B cell (primary cell): ENCODE results near the gene MAP2K6. TPM values are rescaled to one million over a fixed set of nuclear protein-coding genes. Genes with fewer than 3 reads are reported as not detected.
"Not testable (repeated sequence)": the region's sequence is repeated elsewhere in the genome, so short reads cannot be mapped to it uniquely, and the experiment has no call there.

Experiments
- ATAC-seq: fragments of 200-7000 bp; cut with Tn5 transposase; one replicate; pipeline ENCODE4 v1.10.0; 2021; ENCODE audit warnings: low read depth, mild to moderate bottlenecking, moderate number of reproducible peaks, moderate library complexity
- CTCF ChIA-PET: fragments of 350-600 bp; sonication (Branson Sonifier 250); formaldehyde crosslinking; loops from one replicate; lab custom pipeline; 2021; ENCODE audit warnings: antibody characterized with exemption, inconsistent platforms; lab: Charles Lee
- POLR2A ChIA-PET: fragments of 350-600 bp; sonication (Branson Sonifier 250); formaldehyde crosslinking; loops from one replicate; lab custom pipeline; 2021; ENCODE audit warnings: antibody characterized with exemption; lab: Charles Lee
- DNase-seq: peaks from one replicate; pipeline ENCODE4 v3.0.0; 2013
- H2AFZ ChIP-seq: 2 replicates; pipeline ENCODE4 v1.6.1; 2012; ENCODE audit warnings: mild to moderate bottlenecking, low read depth, low read length; ENCODE audit not compliant: insufficient read depth, poor library complexity, severe bottlenecking
- H3K27ac ChIP-seq, 2 donors: 1 replicate in 1 of 2; 2 replicates in 1 of 2; pipeline ENCODE4 v1.5.1; 2012 to 2013; ENCODE audit warnings: low read length in 2 of 2, mild to moderate bottlenecking in 2 of 2, moderate library complexity in 1 of 2
- H3K27me3 ChIP-seq, 4 experiments: fragments of 200-600 bp in 1 of 4; sonication (generic) in 1 of 4; replicated peaks in 1 of 4; 1 replicate in 2 of 4; 2 replicates in 2 of 4; pipeline versions ENCODE4 v1.6.1 to v1.7.0; 2013 to 2016; ENCODE audit warnings: low read length in 3 of 4, mild to moderate bottlenecking in 2 of 4, mixed read lengths in 1 of 4, moderate library complexity in 1 of 4; ENCODE audit not compliant: insufficient read depth in 4 of 4, control insufficient read depth in 3 of 4; ENCODE audit errors: control extremely low read depth in 1 of 4
- H3K36me3 ChIP-seq, 2 experiments: replicated peaks in 1 of 2; 1 replicate in 1 of 2; 2 replicates in 1 of 2; pipeline versions ENCODE4 v1.6.1 to v1.7.1; 2013; ENCODE audit warnings: low read length in 1 of 2; ENCODE audit not compliant: insufficient read depth in 2 of 2, control insufficient read depth in 1 of 2; ENCODE audit errors: control extremely low read depth in 1 of 2, extremely low read depth in 1 of 2
- H3K4me1 ChIP-seq, 2 donors: fragments of 200-600 bp in 1 of 2; sonication (generic) in 1 of 2; 1 replicate in 1 of 2; 2 replicates in 1 of 2; pipeline versions ENCODE4 v1.5.1 to v1.6.1; 2013 to 2017; ENCODE audit warnings: low read length in 2 of 2; ENCODE audit not compliant: control insufficient read depth in 2 of 2, insufficient read depth in 2 of 2
- H3K4me2 ChIP-seq: replicated peaks from 2 replicates; pipeline ENCODE3; 2012; ENCODE audit warnings: mild to moderate bottlenecking, low read depth, low read length; ENCODE audit not compliant: poor library complexity, severe bottlenecking
- H3K4me3 ChIP-seq, 5 experiments: fragments of 200-600 bp in 1 of 5; sonication (generic) in 1 of 5; 1 replicate in 3 of 5; 2 replicates in 2 of 5; pipeline versions ENCODE4 v1.5.1 to v1.7.0; 2011 to 2016; ENCODE audit warnings: low read length in 4 of 5, mild to moderate bottlenecking in 4 of 5, low read depth in 2 of 5, control low read depth in 1 of 5, moderate library complexity in 1 of 5; ENCODE audit not compliant: insufficient read depth in 1 of 5; ENCODE audit errors: control extremely low read depth in 1 of 5, extremely low read depth in 1 of 5
- H3K79me2 ChIP-seq: fragments of 200-600 bp; sonication (generic); one replicate; pipeline ENCODE4 v1.6.0; 2016; ENCODE audit warnings: low read length; ENCODE audit not compliant: control insufficient read depth, insufficient read depth
- H3K9ac ChIP-seq: fragments of 200-600 bp; sonication (generic); 2 replicates; pipeline ENCODE4 v1.6.1; 2017; ENCODE audit warnings: mild to moderate bottlenecking, low read length, moderate library complexity
- H3K9me3 ChIP-seq, 3 donors: one replicate each; pipeline versions ENCODE4 v1.6.1 to v1.7.1; 2013; ENCODE audit warnings: low read length in 2 of 3; ENCODE audit not compliant: control insufficient read depth in 2 of 3, insufficient read depth in 1 of 3; ENCODE audit errors: control extremely low read depth in 1 of 3
- H4K20me1 ChIP-seq: 2 replicates; pipeline ENCODE4 v1.6.0; 2012; ENCODE audit warnings: mild to moderate bottlenecking, low read length; ENCODE audit not compliant: insufficient read depth, control insufficient read depth, poor library complexity, severe bottlenecking
- H3K27ac Mint-ChIP-seq: one replicate; pipeline ENCODE4 v1.8.0; 2021; ENCODE audit warnings: mixed read lengths
- H3K27me3 Mint-ChIP-seq: one replicate; pipeline ENCODE4 v1.8.0; 2021; ENCODE audit warnings: mixed read lengths
- H3K4me1 Mint-ChIP-seq: one replicate; pipeline ENCODE4 v1.8.0; 2021; ENCODE audit warnings: mixed read lengths
- H3K4me3 Mint-ChIP-seq: one replicate; pipeline ENCODE4 v1.8.0; 2021; ENCODE audit warnings: mixed read lengths
- H3K9me3 Mint-ChIP-seq: one replicate; pipeline ENCODE4 v1.8.0; 2022; ENCODE audit warnings: mixed read lengths; ENCODE audit not compliant: insufficient read depth
- EZH2 ChIP-seq: IDR thresholded peaks from 2 replicates; pipeline ENCODE4 v1.6.1; 2012; ENCODE audit warnings: borderline replicate concordance, low read depth, mild to moderate bottlenecking, moderate library complexity, low read length; ENCODE audit not compliant: insufficient read depth, poor library complexity, severe bottlenecking
- WGBS: methylation state at CpG from one replicate; pipeline ENCODE4 v1.1.5; 2013; ENCODE audit warnings: missing lambda C conversion rate; ENCODE audit not compliant: insufficient coverage; 5-methylcytosine and 5-hydroxymethylcytosine counted together
- intact Hi-C: fragments of 100-400 bp; cut with micrococcal nuclease; formaldehyde crosslinking; loops from one replicate; pipeline ENCODE4 v1.10.0; 2022
- polyA plus RNA-seq: library from polyadenylated mRNA; depleted of rRNA; stranded (reverse); fragments of >200 nt; gene quantifications from 2 replicates; pipeline ENCODE4 v1.2.3, GENCODE V29; 2012
- total RNA-seq, 2 donors: library from RNA; stranded (reverse); fragments of 120-200 nt in 1 of 2; gene quantifications; 1 replicate in 1 of 2; 2 replicates in 1 of 2; pipeline versions ENCODE4 v1.2.3 to v1.2.4, GENCODE V29; 2013 to 2022
- TF ChIP-seq, protein P1 (sequence below): fragments of 200-600 bp; IDR thresholded peaks from one replicate; pipeline ENCODE4 v1.8.0; 2022; ENCODE audit warnings: antibody characterized with exemption, mild to moderate bottlenecking

MAP2K6 gene
- total and polyA plus RNA-seq, 2 donors (not counting 1 experiment from before 2014, with no cell fraction given), result 2.4 to 7.7 TPM

DNA sequence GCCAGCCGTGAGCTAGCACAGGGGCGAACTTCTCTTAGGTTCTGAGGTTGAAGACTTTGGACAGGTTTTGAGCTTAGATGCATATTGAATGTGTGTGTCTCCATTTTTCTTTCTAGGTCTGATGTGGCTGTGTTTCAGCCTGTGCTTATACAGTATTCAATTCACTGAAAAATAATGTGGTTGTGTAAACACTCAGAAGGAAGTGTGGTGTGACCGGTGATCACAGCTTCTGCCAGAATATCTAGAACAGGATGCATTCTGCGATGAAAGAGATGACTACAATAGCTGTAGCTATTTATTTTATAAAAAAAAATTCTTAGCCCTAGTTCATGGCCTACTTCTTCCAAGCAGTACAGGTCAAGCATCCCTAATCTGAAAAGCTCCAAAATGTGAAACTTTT, 64.4 kb downstream of the MAP2K6 start:
- intact Hi-C loops, result no loop called here
- Mint-ChIP-seq H3K9me3 (no peaks in the 10 kb centered on the region), H3K4me3 (no peak overlapping the region), H3K27me3 (no peaks in the 10 kb centered on the region), H3K27ac (no peak overlapping the region), H3K4me1 (peaks cover 4% of the 10 kb centered on the region)
- no peak overlapping the region for H3K4me2 ChIP-seq
- no peaks in the 10 kb centered on the region for H3K27me3 ChIP-seq
- H3K36me3 ChIP-seq, result no peaks in the 10 kb centered on the region
- H3K9me3 ChIP-seq, result no peaks in the 10 kb centered on the region
- no peak overlapping the region for H2AFZ ChIP-seq
- POLR2A ChIA-PET, result no interaction called here
- H4K20me1 ChIP-seq, result no peaks in the 10 kb centered on the region
- H3K4me1 ChIP-seq, result no peaks in the 10 kb centered on the region
- H3K79me2 ChIP-seq, result no peaks in the 10 kb centered on the region
- ATAC-seq (no peak), DNase-seq (no peak)
- no peak overlapping the region for H3K27ac ChIP-seq
- CTCF ChIA-PET, result no interaction called here
- H3K9ac ChIP-seq, result no peak overlapping the region
- TF ChIP-seq, protein P1, sequence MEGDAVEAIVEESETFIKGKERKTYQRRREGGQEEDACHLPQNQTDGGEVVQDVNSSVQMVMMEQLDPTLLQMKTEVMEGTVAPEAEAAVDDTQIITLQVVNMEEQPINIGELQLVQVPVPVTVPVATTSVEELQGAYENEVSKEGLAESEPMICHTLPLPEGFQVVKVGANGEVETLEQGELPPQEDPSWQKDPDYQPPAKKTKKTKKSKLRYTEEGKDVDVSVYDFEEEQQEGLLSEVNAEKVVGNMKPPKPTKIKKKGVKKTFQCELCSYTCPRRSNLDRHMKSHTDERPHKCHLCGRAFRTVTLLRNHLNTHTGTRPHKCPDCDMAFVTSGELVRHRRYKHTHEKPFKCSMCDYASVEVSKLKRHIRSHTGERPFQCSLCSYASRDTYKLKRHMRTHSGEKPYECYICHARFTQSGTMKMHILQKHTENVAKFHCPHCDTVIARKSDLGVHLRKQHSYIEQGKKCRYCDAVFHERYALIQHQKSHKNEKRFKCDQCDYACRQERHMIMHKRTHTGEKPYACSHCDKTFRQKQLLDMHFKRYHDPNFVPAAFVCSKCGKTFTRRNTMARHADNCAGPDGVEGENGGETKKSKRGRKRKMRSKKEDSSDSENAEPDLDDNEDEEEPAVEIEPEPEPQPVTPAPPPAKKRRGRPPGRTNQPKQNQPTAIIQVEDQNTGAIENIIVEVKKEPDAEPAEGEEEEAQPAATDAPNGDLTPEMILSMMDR, result no peak
- TF ChIP-seq EZH2, result no peak
- H3K4me3 ChIP-seq, result no peak overlapping the region
- WGBS, result 100% methylated on average over 2 of the region's 4 CpGs

DNA sequence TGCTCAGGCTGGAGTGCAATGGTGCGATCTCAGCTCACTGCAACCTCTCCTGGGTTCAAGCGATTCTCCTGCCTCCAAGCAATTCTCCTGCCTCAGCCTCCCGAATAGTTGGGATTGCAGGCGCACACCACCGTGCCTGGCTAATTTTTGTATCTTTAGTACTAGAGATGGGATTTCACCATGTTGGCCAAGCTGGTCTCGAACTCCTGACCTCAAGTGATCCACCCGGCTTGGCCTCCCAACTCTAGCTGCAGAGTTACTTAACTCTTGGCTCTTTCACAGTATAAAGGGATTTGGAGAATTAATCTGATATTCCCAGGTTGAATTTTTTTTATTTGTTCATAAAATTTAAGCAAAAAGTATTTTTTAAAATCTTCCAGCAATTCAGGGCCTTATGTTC, 65.3 kb downstream of the MAP2K6 start:
- POLR2A ChIA-PET, result not testable (repeated sequence)

More for the DNA sequence above, 65.3 kb downstream of the MAP2K6 start:
- intact Hi-C loops, H3K27me3 Mint-ChIP-seq, H3K4me3 ChIP-seq, H3K9me3 Mint-ChIP-seq, H3K27ac ChIP-seq, H2AFZ ChIP-seq, H3K4me2 ChIP-seq, H4K20me1 ChIP-seq, H3K4me1 ChIP-seq, H3K4me1 Mint-ChIP-seq, H3K79me2 ChIP-seq, H3K4me3 Mint-ChIP-seq, ATAC-seq, H3K36me3 ChIP-seq, DNase-seq, H3K27ac Mint-ChIP-seq, H3K9ac ChIP-seq, H3K27me3 ChIP-seq, CTCF ChIA-PET, H3K9me3 ChIP-seq: not testable (repeated sequence)
- 94% methylated on average over 2 of the region's 7 CpGs for WGBS
